KMS-11 (cell line): ENCODE measurements around the gene SLC22A7.
"Not testable (repeated sequence)": the region's sequence is repeated elsewhere in the genome, so short reads cannot be mapped to it uniquely, and the experiment has no call there.

Experiments
- H2AFZ ChIP-seq: fragments of 200-600 bp; sonication (generic); 2 replicates; pipeline ENCODE4 v1.6.1; 2016; ENCODE audit warnings: antibody characterized with exemption, mixed run types, low read depth
- H3K27ac ChIP-seq: fragments of 200-600 bp; sonication (generic); 2 replicates; pipeline ENCODE4 v1.6.1; 2016; ENCODE audit warnings: mild to moderate bottlenecking, mixed run types
- H3K27me3 ChIP-seq: fragments of 200-600 bp; sonication (generic); 2 replicates; pipeline ENCODE4 v1.6.1; 2017; ENCODE audit warnings: mild to moderate bottlenecking, low read depth, mixed run types, moderate library complexity; ENCODE audit not compliant: insufficient read depth
- H3K36me3 ChIP-seq: fragments of 200-600 bp; sonication (generic); 2 replicates; pipeline ENCODE4 v1.6.1; 2017; ENCODE audit warnings: mild to moderate bottlenecking, mixed run types; ENCODE audit not compliant: insufficient read depth
- H3K4me1 ChIP-seq: fragments of 200-600 bp; sonication (generic); 2 replicates; pipeline ENCODE4 v1.6.1; 2016; ENCODE audit warnings: mild to moderate bottlenecking, low read depth, mixed run types; ENCODE audit not compliant: poor library complexity, severe bottlenecking
- H3K4me2 ChIP-seq: fragments of 200-600 bp; sonication (generic); 2 replicates; pipeline ENCODE4 v1.7.0; 2016; ENCODE audit warnings: mild to moderate bottlenecking, mixed run types
- H3K4me3 ChIP-seq: fragments of 200-600 bp; sonication (generic); IDR thresholded peaks from 2 replicates; pipeline ENCODE4 v1.6.1; 2017; ENCODE audit warnings: low read depth, low read length, mixed read lengths; ENCODE audit not compliant: insufficient read depth
- H3K79me2 ChIP-seq: fragments of 200-600 bp; sonication (generic); 2 replicates; pipeline ENCODE4 v1.6.1; 2016; ENCODE audit warnings: low read depth, mixed run types; ENCODE audit not compliant: insufficient read depth
- H3K9ac ChIP-seq: fragments of 200-600 bp; sonication (generic); 2 replicates; pipeline ENCODE4 v1.6.1; 2016; ENCODE audit warnings: mild to moderate bottlenecking, mixed run types
- H4K20me1 ChIP-seq: fragments of 200-600 bp; sonication (generic); 2 replicates; pipeline ENCODE4 v1.6.1; 2016; ENCODE audit warnings: mild to moderate bottlenecking, mixed run types; ENCODE audit not compliant: insufficient read depth
- TF ChIP-seq, protein P1 (sequence below): fragments of 200-600 bp; sonication (generic); conservative IDR thresholded peaks from 2 replicates; pipeline ENCODE4 v1.6.1; 2017; ENCODE audit warnings: low read depth, mild to moderate bottlenecking, antibody characterized with exemption, low read length, moderate library complexity, mixed read lengths

The SLC22A7 gene

DNA sequence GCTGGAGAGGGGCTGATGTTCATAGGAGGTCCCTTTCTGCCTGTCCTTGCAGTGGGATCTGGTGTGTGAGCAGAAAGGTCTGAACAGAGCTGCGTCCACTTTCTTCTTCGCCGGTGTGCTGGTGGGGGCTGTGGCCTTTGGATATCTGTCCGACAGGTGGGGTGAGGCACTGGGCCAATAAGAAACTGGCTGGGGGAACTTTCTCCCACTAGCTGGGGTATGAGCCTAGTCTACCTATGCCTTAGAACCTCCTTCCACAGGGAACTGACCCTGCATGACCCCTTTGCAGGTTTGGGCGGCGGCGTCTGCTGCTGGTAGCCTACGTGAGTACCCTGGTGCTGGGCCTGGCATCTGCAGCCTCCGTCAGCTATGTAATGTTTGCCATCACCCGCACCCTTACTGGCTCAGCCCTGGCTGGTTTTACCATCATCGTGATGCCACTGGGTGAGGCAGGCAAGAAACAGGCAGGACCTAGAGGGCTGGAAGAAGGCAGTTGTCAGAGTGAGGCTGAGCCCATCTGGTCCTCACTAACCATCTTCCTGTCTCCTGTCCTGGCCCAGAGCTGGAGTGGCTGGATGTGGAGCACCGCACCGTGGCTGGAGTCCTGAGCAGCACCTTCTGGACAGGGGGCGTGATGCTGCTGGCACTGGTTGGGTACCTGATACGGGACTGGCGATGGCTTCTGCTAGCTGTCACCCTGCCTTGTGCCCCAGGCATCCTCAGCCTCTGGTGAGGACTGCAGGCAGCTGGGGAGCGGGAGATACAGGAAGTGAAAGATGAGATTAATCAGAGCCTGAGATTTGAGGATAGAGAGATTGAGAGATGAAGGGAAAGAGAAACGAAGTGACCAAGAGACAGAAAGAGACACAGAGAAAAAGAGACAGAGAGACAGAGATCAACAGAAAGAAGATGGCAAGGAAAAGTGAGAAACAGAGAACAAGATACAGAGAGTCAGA, 1.6 kb downstream of the SLC22A7 start:
- Histone ChIP-seq H2AFZ (no peak overlapping the region), H4K20me1 (no peaks in the 10 kb centered on the region), H3K27ac (no peak overlapping the region), H3K4me1 (no peaks in the 10 kb centered on the region), H3K4me2 (no peak overlapping the region), H3K9ac (no peak overlapping the region), H3K27me3 (no peaks in the 10 kb centered on the region), H3K36me3 (no peaks in the 10 kb centered on the region), H3K79me2 (no peaks in the 10 kb centered on the region), H3K4me3 (no peak overlapping the region)
- TF ChIP-seq, protein P1, sequence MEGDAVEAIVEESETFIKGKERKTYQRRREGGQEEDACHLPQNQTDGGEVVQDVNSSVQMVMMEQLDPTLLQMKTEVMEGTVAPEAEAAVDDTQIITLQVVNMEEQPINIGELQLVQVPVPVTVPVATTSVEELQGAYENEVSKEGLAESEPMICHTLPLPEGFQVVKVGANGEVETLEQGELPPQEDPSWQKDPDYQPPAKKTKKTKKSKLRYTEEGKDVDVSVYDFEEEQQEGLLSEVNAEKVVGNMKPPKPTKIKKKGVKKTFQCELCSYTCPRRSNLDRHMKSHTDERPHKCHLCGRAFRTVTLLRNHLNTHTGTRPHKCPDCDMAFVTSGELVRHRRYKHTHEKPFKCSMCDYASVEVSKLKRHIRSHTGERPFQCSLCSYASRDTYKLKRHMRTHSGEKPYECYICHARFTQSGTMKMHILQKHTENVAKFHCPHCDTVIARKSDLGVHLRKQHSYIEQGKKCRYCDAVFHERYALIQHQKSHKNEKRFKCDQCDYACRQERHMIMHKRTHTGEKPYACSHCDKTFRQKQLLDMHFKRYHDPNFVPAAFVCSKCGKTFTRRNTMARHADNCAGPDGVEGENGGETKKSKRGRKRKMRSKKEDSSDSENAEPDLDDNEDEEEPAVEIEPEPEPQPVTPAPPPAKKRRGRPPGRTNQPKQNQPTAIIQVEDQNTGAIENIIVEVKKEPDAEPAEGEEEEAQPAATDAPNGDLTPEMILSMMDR = no peak

DNA sequence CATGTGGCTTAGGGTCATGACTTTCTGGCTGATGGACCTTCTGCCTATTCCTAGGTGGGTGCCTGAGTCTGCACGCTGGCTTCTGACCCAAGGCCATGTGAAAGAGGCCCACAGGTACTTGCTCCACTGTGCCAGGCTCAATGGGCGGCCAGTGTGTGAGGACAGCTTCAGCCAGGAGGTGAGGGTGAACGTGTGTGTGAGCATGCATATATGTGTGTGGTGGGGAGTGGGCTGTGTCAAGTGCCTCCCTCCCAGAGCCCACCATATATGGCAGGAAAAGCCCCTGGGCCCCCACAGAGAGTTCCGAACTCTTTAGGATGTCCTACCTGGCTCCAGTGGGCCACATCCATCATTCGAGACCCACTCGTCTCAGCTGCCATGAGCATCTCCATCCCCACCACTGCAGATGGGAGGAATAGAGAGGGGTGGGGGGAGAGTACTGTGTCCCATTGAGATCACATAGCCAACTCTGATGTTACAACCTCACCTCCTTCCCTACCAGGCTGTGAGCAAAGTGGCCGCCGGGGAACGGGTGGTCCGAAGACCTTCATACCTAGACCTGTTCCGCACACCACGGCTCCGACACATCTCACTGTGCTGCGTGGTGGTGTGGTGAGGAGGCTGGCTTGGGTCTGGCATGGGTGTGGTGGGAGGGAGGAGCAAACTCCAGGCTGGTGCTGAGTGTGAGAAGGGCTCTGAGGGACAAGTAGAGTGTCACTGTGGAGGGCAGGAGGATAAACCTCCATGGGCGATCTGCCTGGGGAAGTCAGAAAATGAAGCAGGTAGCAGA, 3.2 kb downstream of the SLC22A7 start:
- H3K27ac ChIP-seq = no peak overlapping the region
- no peaks in the 10 kb centered on the region for H3K36me3 ChIP-seq
- H3K4me2 ChIP-seq = no peak overlapping the region
- H2AFZ ChIP-seq = no peak overlapping the region
- TF ChIP-seq, protein P1 = no peak
- H3K27me3 ChIP-seq = no peaks in the 10 kb centered on the region
- H3K4me1 ChIP-seq = no peaks in the 10 kb centered on the region
- H4K20me1 ChIP-seq = no peaks in the 10 kb centered on the region
- H3K79me2 ChIP-seq = no peaks in the 10 kb centered on the region
- H3K4me3 ChIP-seq = no peak overlapping the region
- H3K9ac ChIP-seq = no peak overlapping the region

DNA sequence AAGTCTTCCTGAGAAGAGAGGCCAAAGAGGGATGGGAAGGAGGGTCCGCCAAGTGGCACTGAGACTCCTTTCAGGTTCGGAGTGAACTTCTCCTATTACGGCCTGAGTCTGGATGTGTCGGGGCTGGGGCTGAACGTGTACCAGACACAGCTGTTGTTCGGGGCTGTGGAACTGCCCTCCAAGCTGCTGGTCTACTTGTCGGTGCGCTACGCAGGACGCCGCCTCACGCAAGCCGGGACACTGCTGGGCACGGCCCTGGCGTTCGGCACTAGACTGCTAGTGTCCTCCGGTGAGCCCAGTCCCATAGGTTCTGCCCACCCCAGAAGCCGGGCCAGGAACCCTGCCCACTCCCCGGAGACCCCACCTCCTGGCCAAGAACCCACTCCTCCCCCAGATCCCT, 4.1 kb downstream of the SLC22A7 start:
- no peaks in the 10 kb centered on the region for H3K4me1 ChIP-seq
- H3K9ac ChIP-seq = no peak overlapping the region
- no peaks in the 10 kb centered on the region for H3K36me3 ChIP-seq
- no peak overlapping the region for H3K4me3 ChIP-seq
- H2AFZ ChIP-seq = no peak overlapping the region
- no peak overlapping the region for H3K27ac ChIP-seq
- H3K79me2 ChIP-seq = no peaks in the 10 kb centered on the region
- no peaks in the 10 kb centered on the region for H3K27me3 ChIP-seq
- H3K4me2 ChIP-seq = no peak overlapping the region
- TF ChIP-seq, protein P1 = no peak
- H4K20me1 ChIP-seq = no peaks in the 10 kb centered on the region

DNA sequence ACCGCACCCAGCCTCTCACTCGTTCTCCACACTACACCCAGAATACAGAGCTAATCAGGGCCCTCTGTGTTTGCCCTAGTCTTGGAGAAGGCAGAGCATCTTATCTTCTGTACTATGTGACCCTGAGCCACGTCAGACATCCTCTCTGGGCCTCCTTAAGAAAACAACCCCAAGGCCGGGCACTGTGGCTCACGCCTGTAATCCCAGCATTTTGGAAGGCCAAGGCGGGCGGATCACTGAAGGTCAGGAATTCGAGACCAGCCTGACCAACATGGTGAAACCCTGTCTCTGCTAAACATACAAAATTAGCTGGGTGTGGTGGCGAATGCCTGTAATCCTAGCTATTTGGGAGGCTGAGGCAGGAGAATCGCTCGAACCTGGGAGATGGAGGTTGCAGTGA, 4.9 kb downstream of the SLC22A7 start:
- H3K36me3 ChIP-seq, H2AFZ ChIP-seq, H3K9ac ChIP-seq, H3K4me1 ChIP-seq, H3K4me3 ChIP-seq, H3K27me3 ChIP-seq, H3K79me2 ChIP-seq, H4K20me1 ChIP-seq, H3K27ac ChIP-seq, H3K4me2 ChIP-seq: not testable (repeated sequence)
